DOHH2 (cell line): Measurements from ENCODE around the gene CAMTA1.

Source experiments
- EZH2phosphoT487 ChIP-seq: fragments of 200-600 bp; sonication (generic); IDR thresholded peaks from 2 replicates; pipeline ENCODE4 v1.6.1; 2017; ENCODE audit warnings: borderline replicate concordance, mild to moderate bottlenecking, antibody characterized with exemption, low read length, moderate library complexity, mixed read lengths
- TF ChIP-seq, protein P1 (sequence below): fragments of 200-600 bp; sonication (generic); IDR thresholded peaks from one replicate; pipeline ENCODE4 v1.5.1; 2014; ENCODE audit warnings: antibody characterized with exemption, mild to moderate bottlenecking, low read depth, low read length; ENCODE audit not compliant: poor library complexity, severe bottlenecking

DNA sequence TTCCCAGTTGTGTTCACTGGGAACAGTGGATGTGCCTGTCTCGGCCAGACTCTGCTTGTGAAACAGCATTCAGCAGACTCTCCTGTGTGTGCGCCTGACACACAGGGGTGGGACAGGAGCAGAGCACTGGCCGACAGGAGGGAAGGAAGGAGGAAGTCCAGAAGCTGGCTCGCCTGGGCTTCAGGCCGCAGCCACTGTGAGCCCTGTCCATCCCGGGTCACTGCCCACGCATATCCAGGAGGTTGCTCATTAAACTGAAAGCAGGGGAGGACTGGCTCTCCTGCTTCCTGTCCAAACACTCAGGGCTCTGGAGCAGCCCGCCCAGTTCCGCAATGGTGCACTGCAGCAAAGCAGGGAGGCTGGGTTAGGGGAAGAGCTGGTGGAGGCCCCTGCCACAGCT, 767.1 kb downstream of the CAMTA1 start:
- TF ChIP-seq, protein P1, sequence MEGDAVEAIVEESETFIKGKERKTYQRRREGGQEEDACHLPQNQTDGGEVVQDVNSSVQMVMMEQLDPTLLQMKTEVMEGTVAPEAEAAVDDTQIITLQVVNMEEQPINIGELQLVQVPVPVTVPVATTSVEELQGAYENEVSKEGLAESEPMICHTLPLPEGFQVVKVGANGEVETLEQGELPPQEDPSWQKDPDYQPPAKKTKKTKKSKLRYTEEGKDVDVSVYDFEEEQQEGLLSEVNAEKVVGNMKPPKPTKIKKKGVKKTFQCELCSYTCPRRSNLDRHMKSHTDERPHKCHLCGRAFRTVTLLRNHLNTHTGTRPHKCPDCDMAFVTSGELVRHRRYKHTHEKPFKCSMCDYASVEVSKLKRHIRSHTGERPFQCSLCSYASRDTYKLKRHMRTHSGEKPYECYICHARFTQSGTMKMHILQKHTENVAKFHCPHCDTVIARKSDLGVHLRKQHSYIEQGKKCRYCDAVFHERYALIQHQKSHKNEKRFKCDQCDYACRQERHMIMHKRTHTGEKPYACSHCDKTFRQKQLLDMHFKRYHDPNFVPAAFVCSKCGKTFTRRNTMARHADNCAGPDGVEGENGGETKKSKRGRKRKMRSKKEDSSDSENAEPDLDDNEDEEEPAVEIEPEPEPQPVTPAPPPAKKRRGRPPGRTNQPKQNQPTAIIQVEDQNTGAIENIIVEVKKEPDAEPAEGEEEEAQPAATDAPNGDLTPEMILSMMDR, result no peak
- no peak for TF ChIP-seq EZH2phosphoT487
